ENCODE measurements around the gene GRAMD4. TPM values are rescaled to one million over a fixed set of nuclear protein-coding genes. Genes with fewer than 3 reads are reported as not detected.

GRAMD4 gene
- total RNA-seq, 2 experiments from 2014 or later = 46.9 to 52.4 TPM

DNA sequence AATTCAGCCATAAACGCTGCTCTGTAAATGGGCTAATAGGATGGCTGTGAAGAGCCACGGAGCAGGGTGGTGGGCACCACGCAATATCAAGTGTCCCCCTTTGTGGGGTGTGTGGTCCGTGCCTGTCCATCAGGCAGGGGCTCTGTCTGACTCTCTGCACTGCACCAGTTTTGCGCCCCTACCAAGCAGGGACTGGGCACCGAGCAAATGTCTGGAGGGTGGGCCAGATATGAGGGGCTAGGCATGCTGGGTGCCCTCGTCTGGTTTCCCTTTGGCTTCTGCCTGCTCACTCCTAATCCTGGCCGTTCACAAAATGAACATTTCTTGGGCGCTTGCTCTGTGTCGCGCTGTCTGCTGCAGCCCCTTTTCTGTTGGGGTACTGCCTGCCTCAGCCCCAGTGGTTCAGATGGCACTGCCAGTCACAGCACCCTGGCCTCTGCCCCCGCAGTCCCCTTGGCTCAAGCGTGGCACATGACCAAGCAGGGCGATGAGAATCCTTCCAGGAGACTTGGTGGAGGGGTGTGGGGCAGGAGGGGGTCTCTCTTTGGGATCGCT lies 45.7 kb upstream of the GRAMD4 start:
- H2AFZ ChIP-seq (ENCODE audit: low read length) = no peak overlapping the region
- POLR2A ChIA-PET = no interaction called here
- CTCF ChIA-PET (ENCODE audit: unreplicated experiment) = no interaction called here
- TF ChIP-seq, protein P1, sequence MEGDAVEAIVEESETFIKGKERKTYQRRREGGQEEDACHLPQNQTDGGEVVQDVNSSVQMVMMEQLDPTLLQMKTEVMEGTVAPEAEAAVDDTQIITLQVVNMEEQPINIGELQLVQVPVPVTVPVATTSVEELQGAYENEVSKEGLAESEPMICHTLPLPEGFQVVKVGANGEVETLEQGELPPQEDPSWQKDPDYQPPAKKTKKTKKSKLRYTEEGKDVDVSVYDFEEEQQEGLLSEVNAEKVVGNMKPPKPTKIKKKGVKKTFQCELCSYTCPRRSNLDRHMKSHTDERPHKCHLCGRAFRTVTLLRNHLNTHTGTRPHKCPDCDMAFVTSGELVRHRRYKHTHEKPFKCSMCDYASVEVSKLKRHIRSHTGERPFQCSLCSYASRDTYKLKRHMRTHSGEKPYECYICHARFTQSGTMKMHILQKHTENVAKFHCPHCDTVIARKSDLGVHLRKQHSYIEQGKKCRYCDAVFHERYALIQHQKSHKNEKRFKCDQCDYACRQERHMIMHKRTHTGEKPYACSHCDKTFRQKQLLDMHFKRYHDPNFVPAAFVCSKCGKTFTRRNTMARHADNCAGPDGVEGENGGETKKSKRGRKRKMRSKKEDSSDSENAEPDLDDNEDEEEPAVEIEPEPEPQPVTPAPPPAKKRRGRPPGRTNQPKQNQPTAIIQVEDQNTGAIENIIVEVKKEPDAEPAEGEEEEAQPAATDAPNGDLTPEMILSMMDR (conservative IDR thresholded peaks at IDR 0.05; ENCODE audit: low read length) = no peak
- no peak for TF ChIP-seq EZH2phosphoT487 (IDR thresholded peaks at IDR 0.05; ENCODE audit: borderline replicate concordance, low read depth, low read length)
- H3K9me2 ChIP-seq (ENCODE audit: insufficient read depth, low read length) = no peaks in the 10 kb centered on the region
- peaks cover 18% of the 10 kb centered on the region for H3K4me1 ChIP-seq (ENCODE audit: insufficient read depth, low read length, poor library complexity, severe bottlenecking)
- H3K79me2 ChIP-seq (ENCODE audit: insufficient read depth, low read depth, low read length) = no peaks in the 10 kb centered on the region
- H4K20me1 ChIP-seq (ENCODE audit: insufficient read depth, low read length) = no peaks in the 10 kb centered on the region
- H3K4me2 ChIP-seq (ENCODE audit: low read length) = no peak overlapping the region
- H3K36me3 ChIP-seq (ENCODE audit: insufficient read depth, low read length) = no peaks in the 10 kb centered on the region
- DNase-seq (ENCODE audit: low spot score) = no peak
- H3K4me3 ChIP-seq (ENCODE audit: low read depth, low read length, poor library complexity, severe bottlenecking) = no peak overlapping the region
- peaks cover 6% of the 10 kb centered on the region; the same call in 1 of the 2 replicates for H3K9me3 ChIP-seq (ENCODE audit: low read length)
- intact Hi-C loops (cut with micrococcal nuclease; ENCODE audit: unreplicated experiment) = no loop called here
- no TSS peak for BruUV-seq (replicated peaks)
- no peak overlapping the region for H3K27ac ChIP-seq (ENCODE audit: low read depth, low read length, poor library complexity, severe bottlenecking)

DNA sequence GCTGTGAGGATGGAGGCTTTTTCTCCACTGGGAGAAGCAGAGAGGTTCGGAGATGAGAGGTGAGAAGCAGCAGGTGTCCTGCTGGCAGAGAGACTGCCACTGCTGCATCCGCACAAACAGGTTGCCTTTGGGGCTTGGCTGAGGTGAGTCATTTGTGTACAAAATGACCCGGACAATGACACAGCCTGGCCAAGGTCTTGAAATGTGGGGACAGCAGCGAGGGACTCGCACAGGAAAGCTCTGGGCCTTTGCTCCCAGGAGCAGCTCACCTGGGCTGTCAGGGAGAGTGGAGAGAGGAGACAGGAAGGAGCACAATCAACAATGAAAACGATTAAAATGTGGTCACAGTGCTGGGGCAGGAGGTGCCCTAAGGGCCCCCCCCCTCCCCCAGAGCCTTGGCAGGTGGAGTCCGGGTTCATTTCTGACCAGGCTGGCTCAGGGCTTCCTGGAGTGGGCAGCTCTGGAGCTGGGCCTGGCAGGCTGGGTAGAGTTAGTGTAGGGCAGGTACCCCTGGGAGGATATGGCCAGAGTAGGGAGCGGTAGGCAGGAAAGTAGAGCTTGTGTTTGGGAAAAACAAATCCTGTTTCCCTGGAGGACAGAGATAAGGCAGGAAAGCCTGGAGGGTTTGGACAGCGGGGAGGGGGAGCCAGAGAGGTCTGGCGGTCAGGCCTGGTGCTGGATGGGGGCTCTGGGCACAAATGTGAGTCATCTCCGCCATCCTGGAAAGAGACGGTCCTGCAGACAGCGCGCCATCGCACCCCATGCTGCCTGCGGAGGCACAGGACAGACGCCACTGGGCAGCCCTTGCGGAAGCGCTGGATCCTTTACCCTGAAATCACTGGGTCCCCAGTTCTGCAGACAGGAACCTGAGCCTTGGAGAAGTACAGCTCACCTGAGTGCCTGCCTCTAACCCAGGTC lies 44.9 kb upstream of the GRAMD4 start:
- no peaks in the 10 kb centered on the region for H3K9me2 ChIP-seq (ENCODE audit: insufficient read depth, low read length)
- peaks cover 6% of the 10 kb centered on the region; the same call in 1 of the 2 replicates for H3K9me3 ChIP-seq (ENCODE audit: low read length)
- BruUV-seq (replicated peaks) = no TSS peak
- TF ChIP-seq, protein P1 (conservative IDR thresholded peaks at IDR 0.05; ENCODE audit: low read length) = no peak
- TF ChIP-seq EZH2phosphoT487 (IDR thresholded peaks at IDR 0.05; ENCODE audit: borderline replicate concordance, low read depth, low read length) = no peak
- no peaks in the 10 kb centered on the region for H3K36me3 ChIP-seq (ENCODE audit: insufficient read depth, low read length)
- H3K27ac ChIP-seq (ENCODE audit: low read depth, low read length, poor library complexity, severe bottlenecking) = no peak overlapping the region
- H2AFZ ChIP-seq (ENCODE audit: low read length) = no peak overlapping the region
- H3K4me1 ChIP-seq (ENCODE audit: insufficient read depth, low read length, poor library complexity, severe bottlenecking) = peaks cover 18% of the 10 kb centered on the region
- no peak overlapping the region for H3K4me2 ChIP-seq (ENCODE audit: low read length)
- intact Hi-C loops (cut with micrococcal nuclease; ENCODE audit: unreplicated experiment) = no loop called here
- no peak for DNase-seq (ENCODE audit: low spot score)
- POLR2A ChIA-PET = no interaction called here
- H4K20me1 ChIP-seq (ENCODE audit: insufficient read depth, low read length) = no peaks in the 10 kb centered on the region
- CTCF ChIA-PET (ENCODE audit: unreplicated experiment) = no interaction called here
- no peak overlapping the region for H3K4me3 ChIP-seq (ENCODE audit: low read depth, low read length, poor library complexity, severe bottlenecking)
- H3K79me2 ChIP-seq (ENCODE audit: insufficient read depth, low read depth, low read length) = no peaks in the 10 kb centered on the region
